GM12874 (cell line): Measurements from ENCODE around the gene SULT1E1.

ENCODE experiments used
- CTCF ChIP-seq: IDR thresholded peaks from 2 replicates; pipeline ENCODE4 v1.5.1; 2011; ENCODE audit warnings: low read depth, mild to moderate bottlenecking, control low read depth, low read length, moderate library complexity; ENCODE audit not compliant: insufficient read depth

SULT1E1 gene

GRCh38 chr4:69881173-69881773 is 21.3 kb upstream of the SULT1E1 start:
- peak; percentile 67 for TF ChIP-seq CTCF

GRCh38 chr4:69878250-69878649 is 18.3 kb upstream of the SULT1E1 start:
- no peak for TF ChIP-seq CTCF

GRCh38 chr4:69877453-69877852 is 17.5 kb upstream of the SULT1E1 start:
- TF ChIP-seq CTCF, result no peak

- TF ChIP-seq CTCF, result no peak
Observed at GRCh38 chr4:69876071-69876470, 16.1 kb upstream of the SULT1E1 start.

GRCh38 chr4:69875576-69875975 is 15.6 kb upstream of the SULT1E1 start:
- no peak for TF ChIP-seq CTCF

GRCh38 chr4:69874507-69874906 is 14.6 kb upstream of the SULT1E1 start:
- TF ChIP-seq CTCF, result no peak

- TF ChIP-seq CTCF, result no peak
Observed at GRCh38 chr4:69861756-69862155, 1.8 kb upstream of the SULT1E1 start.
